Cardiac atrium fibroblast (primary cell): ENCODE measurements around the gene SPATS2L. TPM values are rescaled to one million over a fixed set of nuclear protein-coding genes. Genes with fewer than 3 reads are reported as not detected.

Experiments
- total RNA-seq: library from RNA; depleted of rRNA; stranded (reverse); fragments of >200 nt; gene quantifications from 2 replicates; pipeline ENCODE4 v1.2.3, GENCODE V29; 2015

Gene SPATS2L, protein sequence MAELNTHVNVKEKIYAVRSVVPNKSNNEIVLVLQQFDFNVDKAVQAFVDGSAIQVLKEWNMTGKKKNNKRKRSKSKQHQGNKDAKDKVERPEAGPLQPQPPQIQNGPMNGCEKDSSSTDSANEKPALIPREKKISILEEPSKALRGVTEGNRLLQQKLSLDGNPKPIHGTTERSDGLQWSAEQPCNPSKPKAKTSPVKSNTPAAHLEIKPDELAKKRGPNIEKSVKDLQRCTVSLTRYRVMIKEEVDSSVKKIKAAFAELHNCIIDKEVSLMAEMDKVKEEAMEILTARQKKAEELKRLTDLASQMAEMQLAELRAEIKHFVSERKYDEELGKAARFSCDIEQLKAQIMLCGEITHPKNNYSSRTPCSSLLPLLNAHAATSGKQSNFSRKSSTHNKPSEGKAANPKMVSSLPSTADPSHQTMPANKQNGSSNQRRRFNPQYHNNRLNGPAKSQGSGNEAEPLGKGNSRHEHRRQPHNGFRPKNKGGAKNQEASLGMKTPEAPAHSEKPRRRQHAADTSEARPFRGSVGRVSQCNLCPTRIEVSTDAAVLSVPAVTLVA
- total RNA-seq = 65.7 and 70.6 TPM in 2 replicates

DNA sequence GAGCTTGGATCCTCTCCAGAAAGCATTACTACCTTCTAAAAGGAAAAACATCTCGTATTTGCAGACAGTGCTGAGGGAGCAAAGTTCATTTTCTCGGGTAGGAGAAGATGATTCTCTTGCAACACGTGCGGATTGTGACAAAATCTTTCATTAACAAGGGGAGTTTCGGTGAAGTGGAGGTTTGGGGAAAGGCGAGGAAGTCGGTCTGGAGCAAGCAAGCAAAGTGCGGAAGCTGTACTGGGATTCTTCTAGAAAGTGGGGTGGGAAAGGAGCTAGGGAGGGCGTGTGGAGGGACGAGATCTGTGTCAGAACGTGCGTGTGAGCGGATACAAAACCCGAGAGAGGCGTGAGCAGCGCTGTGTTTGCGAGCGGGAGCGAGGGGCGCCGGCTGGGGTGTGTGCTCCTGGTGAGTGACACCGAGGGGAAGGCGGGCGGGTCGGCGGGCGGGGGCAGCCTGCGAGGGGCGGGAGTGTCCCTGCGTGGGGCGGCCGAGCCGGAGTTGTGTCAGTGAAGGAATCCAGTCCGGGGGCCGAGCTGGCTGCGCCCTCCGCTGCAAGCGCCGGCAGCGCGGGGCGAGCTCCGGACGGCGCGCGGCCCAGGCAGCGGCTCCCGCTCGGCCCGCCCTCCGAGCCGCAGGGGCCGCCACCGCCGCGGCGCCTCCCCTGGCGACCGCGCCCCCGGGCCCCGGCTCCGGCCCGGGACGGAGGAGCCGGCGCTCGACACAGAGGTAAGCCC lies at the start of gene SPATS2L:
TSS of gene SPATS2L (plus strand) at position 498 of the 735 bp plus-strand sequence. CDS start 82,552 bp downstream, outside the sequence.

DNA sequence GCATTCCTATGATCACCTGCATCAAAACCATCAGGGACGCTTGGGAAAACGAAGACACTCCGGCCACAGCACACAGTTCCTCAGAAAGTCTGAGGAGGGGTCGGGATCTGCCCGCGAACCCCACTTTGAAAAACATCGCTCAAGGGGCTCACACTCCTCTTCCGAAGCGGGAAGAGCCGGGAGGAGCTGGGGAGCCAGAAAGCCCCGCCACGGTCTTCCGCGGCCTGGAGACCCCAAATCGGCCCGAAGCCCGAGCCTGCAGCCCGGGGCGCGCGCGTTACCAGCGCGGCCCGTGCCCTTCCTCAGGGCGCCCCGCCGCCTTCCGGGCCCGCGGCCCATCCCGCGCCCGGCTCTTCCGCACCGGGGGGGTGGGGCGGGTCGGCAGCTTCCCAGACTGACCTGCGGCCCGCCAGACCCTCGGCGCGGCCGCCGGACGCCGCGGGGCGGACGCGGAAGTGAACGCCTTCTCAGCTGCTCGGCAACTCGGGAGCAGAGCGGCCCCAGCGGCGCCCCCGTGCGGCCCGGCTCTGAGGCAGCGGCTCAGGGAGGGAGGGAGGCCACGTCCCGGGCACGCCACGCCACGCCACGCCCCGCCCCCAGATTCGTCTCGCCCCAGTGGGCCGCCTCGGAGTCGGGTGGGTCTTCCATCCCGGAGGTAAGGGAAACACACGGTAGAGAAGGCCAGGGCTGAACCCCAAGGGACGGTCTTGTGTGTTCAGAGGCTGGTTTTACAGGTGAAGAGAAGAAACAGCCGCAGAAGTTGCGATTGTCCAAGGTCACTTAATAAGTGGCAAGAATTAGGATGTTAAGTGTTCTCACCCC lies 203.3 kb downstream of the SPATS2L start, which contains the start of gene KCTD18:
TSS of gene KCTD18 (minus strand) at position 457 of the 822 bp plus-strand sequence. CDS start 3,052 bp downstream, outside the sequence.

DNA sequence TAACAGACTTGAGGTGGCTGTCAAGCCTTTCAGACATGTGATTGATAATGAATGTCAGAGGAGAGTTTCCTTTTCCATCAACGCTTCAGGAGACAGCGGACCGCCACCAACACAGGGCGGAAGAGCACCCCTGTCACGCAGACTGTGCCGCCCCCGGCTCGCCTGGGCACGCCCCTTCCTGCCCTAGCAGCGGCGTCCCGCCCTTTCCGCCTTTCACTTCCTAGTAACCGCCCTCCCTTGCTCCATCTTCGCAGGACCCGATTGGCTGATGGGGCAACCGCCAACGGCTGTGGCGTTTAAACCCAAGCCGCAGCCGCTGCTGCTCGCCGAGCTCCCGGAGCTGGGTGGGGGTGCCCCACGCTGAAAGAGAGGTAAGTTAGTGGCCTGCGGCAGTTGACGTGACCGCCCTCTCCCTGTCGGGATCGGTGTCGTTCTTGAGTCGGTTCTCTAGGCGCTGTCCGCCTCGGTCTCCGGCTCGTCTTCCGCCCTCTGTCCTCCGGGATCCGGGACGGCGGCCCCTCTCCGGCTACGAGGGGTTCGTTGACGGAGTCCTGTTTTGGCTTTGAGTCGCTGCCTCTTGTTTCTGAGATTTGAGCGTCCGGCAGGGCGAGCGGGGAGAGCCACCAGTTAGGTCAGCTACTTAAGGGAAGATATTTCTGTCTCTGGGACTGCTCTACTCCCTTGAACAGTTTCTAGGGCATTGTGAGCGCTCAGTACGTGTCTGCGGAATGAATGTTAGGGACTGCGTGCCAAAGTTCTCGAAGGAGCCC lies 219.6 kb downstream of the SPATS2L start, which contains the start of gene SGO2:
TSS of gene SGO2 (plus strand) at position 326 of the 770 bp plus-strand sequence. CDS start 6,769 bp downstream, outside the sequence.

Other genes starting within 250 kb of the SPATS2L start
- gene KCTD18, start 203.4 kb downstream of the SPATS2L start, total RNA-seq = 14.6 and 27.3 TPM in 2 replicates
- 4.5 and 18.6 TPM in 2 replicates for gene SGO2, start 219.5 kb downstream of the SPATS2L start, total RNA-seq